SK-N-SH treated with all-trans-retinoic acid at 6 μM for 48 hours (cell line): ENCODE results near the gene STK4.

Experiments used
- ATAC-seq: fragments of 200-7000 bp; cut with Tn5 transposase; 3 replicates; pipeline ENCODE4 v1.9.1; 2020; ENCODE audit warnings: mild to moderate bottlenecking, moderate library complexity
- ARNTL ChIP-seq: fragments of 450-650 bp; formaldehyde crosslinking; IDR thresholded peaks from 2 replicates; pipeline ENCODE4 v1.5.0; 2020; ENCODE audit warnings: low read depth, mild to moderate bottlenecking, moderate library complexity, borderline replicate concordance
- BACH2 ChIP-seq: fragments of 250-450 bp; sonication (Bioruptor Pico); IDR thresholded peaks from 2 replicates; pipeline ENCODE4 v1.9.0; 2021; ENCODE audit warnings: mild to moderate bottlenecking, borderline replicate concordance
- ESRRG ChIP-seq: fragments of 250-450 bp; sonication (Bioruptor Pico); IDR thresholded peaks from 2 replicates; pipeline ENCODE4 v1.6.1; 2021; ENCODE audit warnings: mild to moderate bottlenecking
- GLIS3 ChIP-seq: fragments of 250-450 bp; sonication (Bioruptor Pico); IDR thresholded peaks from 2 replicates; pipeline ENCODE4 v1.5.0; 2020; ENCODE audit warnings: mild to moderate bottlenecking, moderate library complexity
- OSR1 ChIP-seq: fragments of 250-450 bp; sonication (Bioruptor Pico); IDR thresholded peaks from 2 replicates; pipeline ENCODE4 v1.8.0; 2022; ENCODE audit warnings: moderate library complexity, mild to moderate bottlenecking, inconsistent platforms
- PPARA ChIP-seq: fragments of 250-450 bp; sonication (Bioruptor Pico); IDR thresholded peaks from 2 replicates; pipeline ENCODE4 v1.5.0; 2020; ENCODE audit warnings: mild to moderate bottlenecking, borderline replicate concordance
- RARB ChIP-seq: fragments of 250-450 bp; sonication (Bioruptor Pico); IDR thresholded peaks from 2 replicates; pipeline ENCODE4 v1.8.0; 2021; ENCODE audit warnings: mild to moderate bottlenecking, moderate library complexity
- SNAI2 ChIP-seq: fragments of 250-450 bp; sonication (Bioruptor Pico); IDR thresholded peaks from 2 replicates; pipeline ENCODE4 v1.5.0; 2020; ENCODE audit warnings: mild to moderate bottlenecking, moderate library complexity
- TCF4 ChIP-seq: fragments of 250-450 bp; sonication (Bioruptor Pico); IDR thresholded peaks from 2 replicates; pipeline ENCODE4 v1.8.0; 2021; ENCODE audit warnings: mild to moderate bottlenecking, moderate library complexity, borderline replicate concordance
- TOX ChIP-seq: fragments of 250-450 bp; sonication (Bioruptor Pico); IDR thresholded peaks from 2 replicates; pipeline ENCODE4 v1.8.0; 2021; ENCODE audit warnings: mild to moderate bottlenecking, moderate library complexity, borderline replicate concordance
- ZC3H10 ChIP-seq: fragments of 250-450 bp; sonication (Bioruptor Pico); IDR thresholded peaks from 2 replicates; pipeline ENCODE4 v1.5.1; 2021; ENCODE audit warnings: mild to moderate bottlenecking, moderate library complexity
- ZFP3 ChIP-seq: fragments of 250-450 bp; sonication (Bioruptor Pico); IDR thresholded peaks from 2 replicates; pipeline ENCODE4 v1.5.0; 2020; ENCODE audit warnings: mild to moderate bottlenecking, moderate library complexity
- ZFP30 ChIP-seq: fragments of 450-650 bp; formaldehyde crosslinking; IDR thresholded peaks from 2 replicates; pipeline ENCODE4 v1.5.0; 2022; ENCODE audit warnings: mild to moderate bottlenecking, moderate library complexity
- ZNF565 ChIP-seq: fragments of 450-650 bp; formaldehyde crosslinking; conservative IDR thresholded peaks from 2 replicates; pipeline ENCODE4 v1.5.0; 2020; ENCODE audit warnings: low read depth, mild to moderate bottlenecking, moderate library complexity
- ZNF70 ChIP-seq: fragments of 450-650 bp; formaldehyde crosslinking; IDR thresholded peaks from 2 replicates; pipeline ENCODE4 v1.5.0; 2020; ENCODE audit warnings: mild to moderate bottlenecking, moderate library complexity
- ZNF8 ChIP-seq: fragments of 450-650 bp; formaldehyde crosslinking; IDR thresholded peaks from 2 replicates; pipeline ENCODE4 v1.5.0; 2020; ENCODE audit warnings: mild to moderate bottlenecking, moderate library complexity
- TF ChIP-seq, protein P1 (sequence below): fragments of 250-450 bp; sonication (Bioruptor Pico); IDR thresholded peaks from 2 replicates; pipeline ENCODE4 v1.5.1; 2020; ENCODE audit warnings: low read depth, mild to moderate bottlenecking, moderate library complexity
- TF ChIP-seq, protein P2 (sequence below): fragments of 250-450 bp; sonication (Bioruptor Pico); IDR thresholded peaks from 2 replicates; pipeline ENCODE4 v1.8.0; 2020; ENCODE audit warnings: mild to moderate bottlenecking, moderate library complexity, borderline replicate concordance
- TF ChIP-seq, protein P3 (sequence below): fragments of 250-450 bp; sonication (Bioruptor Pico); IDR thresholded peaks from 2 replicates; pipeline ENCODE4 v1.8.0; 2021; ENCODE audit warnings: low read depth, mild to moderate bottlenecking, moderate library complexity, borderline replicate concordance
- TF ChIP-seq, protein P4 (sequence below): fragments of 250-450 bp; sonication (Bioruptor Pico); IDR thresholded peaks from 2 replicates; pipeline ENCODE4 v1.5.1; 2021; ENCODE audit warnings: mild to moderate bottlenecking, moderate library complexity
- TF ChIP-seq, protein P5 (sequence below): fragments of 250-450 bp; sonication (Bioruptor Pico); IDR thresholded peaks from 2 replicates; pipeline ENCODE4 v1.5.0; 2020; ENCODE audit warnings: mild to moderate bottlenecking, moderate library complexity

STK4 gene

DNA sequence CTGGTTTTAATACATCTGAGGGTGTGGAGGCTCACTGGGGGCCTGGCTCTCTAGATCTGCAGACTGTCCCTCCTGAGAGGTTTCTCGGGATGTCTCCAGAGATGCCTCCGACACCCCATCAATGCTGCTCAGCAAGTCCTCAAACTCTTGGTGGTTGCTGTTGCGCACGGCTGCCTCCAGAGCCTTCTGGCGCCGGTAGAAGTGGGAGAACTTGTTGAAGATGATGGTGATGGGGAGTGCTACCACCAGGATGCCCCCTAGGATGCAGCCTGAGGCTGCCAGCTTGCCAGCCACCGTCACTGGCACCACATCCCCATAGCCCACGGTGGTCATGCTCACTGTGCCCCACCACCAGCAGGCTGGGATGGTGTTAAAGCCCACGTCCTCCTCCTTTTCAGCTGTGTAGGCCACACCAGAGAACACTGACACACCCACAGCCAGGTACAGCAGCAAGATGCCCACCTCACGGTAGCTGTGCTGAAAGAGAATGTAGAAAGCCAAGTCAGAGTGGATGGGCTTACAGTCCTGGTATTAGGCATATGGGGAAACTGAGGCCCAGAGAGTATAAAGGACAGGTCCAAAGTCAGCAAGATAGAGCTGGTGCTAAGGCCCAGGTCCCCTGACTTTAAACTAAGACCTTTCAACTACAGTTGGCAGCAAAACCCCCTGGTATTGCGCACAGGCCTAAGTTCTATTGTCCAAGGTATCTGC lies 128.7 kb downstream of the STK4 start:
- peak; percentile 14; the same call in 2 of the 3 replicates for ATAC-seq
- TF ChIP-seq ZFP30: no peak
- no peak for TF ChIP-seq ZNF70
- no peak for TF ChIP-seq PPARA

DNA sequence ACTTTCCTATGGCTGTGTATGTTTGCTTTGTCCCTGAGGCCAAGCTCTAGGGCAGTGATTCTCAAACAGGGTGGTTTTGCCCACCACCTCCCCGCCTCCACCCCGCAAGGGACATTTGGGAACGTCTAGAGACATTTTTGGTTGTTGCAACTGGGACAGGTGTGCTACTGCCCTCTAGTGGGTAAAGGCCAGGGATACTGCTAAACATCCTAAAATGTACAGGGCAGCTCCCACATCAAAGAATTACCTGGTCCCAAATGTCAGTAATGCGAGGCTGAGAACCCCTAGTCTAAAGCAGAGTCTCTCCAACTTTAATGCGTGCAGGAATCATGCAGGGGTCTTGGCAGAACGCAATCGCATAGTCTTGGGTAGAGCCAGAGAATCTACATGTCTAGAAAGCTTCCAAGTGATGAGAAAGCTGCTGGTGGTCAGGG lies 129.5 kb downstream of the STK4 start:
- peak; percentile 86; the same call in 2 of the 3 replicates for ATAC-seq
- TF ChIP-seq SNAI2 (CRISPR knock-in tag) (no peak), ZNF70 (no peak), TCF4 (no peak), ZNF565 (no peak), GLIS3 (CRISPR knock-in tag) (no peak), TOX (CRISPR knock-in tag) (no peak), ZC3H10 (CRISPR knock-in tag) (no peak), BACH2 (CRISPR knock-in tag) (no peak), PPARA (no peak), ZNF8 (no peak), RARB (CRISPR knock-in tag) (no peak), ARNTL (CRISPR knock-in tag) (no peak), OSR1 (CRISPR knock-in tag) (no peak), ZFP3 (CRISPR knock-in tag) (no peak)
- TF ChIP-seq, protein P1, sequence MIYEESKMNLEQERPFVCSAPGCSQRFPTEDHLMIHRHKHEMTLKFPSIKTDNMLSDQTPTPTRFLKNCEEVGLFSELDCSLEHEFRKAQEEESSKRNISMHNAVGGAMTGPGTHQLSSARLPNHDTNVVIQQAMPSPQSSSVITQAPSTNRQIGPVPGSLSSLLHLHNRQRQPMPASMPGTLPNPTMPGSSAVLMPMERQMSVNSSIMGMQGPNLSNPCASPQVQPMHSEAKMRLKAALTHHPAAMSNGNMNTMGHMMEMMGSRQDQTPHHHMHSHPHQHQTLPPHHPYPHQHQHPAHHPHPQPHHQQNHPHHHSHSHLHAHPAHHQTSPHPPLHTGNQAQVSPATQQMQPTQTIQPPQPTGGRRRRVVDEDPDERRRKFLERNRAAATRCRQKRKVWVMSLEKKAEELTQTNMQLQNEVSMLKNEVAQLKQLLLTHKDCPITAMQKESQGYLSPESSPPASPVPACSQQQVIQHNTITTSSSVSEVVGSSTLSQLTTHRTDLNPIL: no peak
- TF ChIP-seq, protein P2, sequence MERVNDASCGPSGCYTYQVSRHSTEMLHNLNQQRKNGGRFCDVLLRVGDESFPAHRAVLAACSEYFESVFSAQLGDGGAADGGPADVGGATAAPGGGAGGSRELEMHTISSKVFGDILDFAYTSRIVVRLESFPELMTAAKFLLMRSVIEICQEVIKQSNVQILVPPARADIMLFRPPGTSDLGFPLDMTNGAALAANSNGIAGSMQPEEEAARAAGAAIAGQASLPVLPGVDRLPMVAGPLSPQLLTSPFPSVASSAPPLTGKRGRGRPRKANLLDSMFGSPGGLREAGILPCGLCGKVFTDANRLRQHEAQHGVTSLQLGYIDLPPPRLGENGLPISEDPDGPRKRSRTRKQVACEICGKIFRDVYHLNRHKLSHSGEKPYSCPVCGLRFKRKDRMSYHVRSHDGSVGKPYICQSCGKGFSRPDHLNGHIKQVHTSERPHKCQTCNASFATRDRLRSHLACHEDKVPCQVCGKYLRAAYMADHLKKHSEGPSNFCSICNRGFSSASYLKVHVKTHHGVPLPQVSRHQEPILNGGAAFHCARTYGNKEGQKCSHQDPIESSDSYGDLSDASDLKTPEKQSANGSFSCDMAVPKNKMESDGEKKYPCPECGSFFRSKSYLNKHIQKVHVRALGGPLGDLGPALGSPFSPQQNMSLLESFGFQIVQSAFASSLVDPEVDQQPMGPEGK (CRISPR knock-in tag): no peak
- TF ChIP-seq, protein P3, sequence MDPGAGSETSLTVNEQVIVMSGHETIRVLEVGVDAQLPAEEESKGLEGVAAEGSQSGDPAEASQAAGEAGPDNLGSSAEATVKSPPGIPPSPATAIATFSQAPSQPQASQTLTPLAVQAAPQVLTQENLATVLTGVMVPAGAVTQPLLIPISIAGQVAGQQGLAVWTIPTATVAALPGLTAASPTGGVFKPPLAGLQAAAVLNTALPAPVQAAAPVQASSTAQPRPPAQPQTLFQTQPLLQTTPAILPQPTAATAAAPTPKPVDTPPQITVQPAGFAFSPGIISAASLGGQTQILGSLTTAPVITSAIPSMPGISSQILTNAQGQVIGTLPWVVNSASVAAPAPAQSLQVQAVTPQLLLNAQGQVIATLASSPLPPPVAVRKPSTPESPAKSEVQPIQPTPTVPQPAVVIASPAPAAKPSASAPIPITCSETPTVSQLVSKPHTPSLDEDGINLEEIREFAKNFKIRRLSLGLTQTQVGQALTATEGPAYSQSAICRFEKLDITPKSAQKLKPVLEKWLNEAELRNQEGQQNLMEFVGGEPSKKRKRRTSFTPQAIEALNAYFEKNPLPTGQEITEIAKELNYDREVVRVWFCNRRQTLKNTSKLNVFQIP (CRISPR knock-in tag): no peak
- TF ChIP-seq, protein P4, sequence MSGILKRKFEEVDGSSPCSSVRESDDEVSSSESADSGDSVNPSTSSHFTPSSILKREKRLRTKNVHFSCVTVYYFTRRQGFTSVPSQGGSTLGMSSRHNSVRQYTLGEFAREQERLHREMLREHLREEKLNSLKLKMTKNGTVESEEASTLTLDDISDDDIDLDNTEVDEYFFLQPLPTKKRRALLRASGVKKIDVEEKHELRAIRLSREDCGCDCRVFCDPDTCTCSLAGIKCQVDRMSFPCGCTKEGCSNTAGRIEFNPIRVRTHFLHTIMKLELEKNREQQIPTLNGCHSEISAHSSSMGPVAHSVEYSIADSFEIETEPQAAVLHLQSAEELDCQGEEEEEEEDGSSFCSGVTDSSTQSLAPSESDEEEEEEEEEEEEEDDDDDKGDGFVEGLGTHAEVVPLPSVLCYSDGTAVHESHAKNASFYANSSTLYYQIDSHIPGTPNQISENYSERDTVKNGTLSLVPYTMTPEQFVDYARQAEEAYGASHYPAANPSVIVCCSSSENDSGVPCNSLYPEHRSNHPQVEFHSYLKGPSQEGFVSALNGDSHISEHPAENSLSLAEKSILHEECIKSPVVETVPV: no peak
- TF ChIP-seq, protein P5, sequence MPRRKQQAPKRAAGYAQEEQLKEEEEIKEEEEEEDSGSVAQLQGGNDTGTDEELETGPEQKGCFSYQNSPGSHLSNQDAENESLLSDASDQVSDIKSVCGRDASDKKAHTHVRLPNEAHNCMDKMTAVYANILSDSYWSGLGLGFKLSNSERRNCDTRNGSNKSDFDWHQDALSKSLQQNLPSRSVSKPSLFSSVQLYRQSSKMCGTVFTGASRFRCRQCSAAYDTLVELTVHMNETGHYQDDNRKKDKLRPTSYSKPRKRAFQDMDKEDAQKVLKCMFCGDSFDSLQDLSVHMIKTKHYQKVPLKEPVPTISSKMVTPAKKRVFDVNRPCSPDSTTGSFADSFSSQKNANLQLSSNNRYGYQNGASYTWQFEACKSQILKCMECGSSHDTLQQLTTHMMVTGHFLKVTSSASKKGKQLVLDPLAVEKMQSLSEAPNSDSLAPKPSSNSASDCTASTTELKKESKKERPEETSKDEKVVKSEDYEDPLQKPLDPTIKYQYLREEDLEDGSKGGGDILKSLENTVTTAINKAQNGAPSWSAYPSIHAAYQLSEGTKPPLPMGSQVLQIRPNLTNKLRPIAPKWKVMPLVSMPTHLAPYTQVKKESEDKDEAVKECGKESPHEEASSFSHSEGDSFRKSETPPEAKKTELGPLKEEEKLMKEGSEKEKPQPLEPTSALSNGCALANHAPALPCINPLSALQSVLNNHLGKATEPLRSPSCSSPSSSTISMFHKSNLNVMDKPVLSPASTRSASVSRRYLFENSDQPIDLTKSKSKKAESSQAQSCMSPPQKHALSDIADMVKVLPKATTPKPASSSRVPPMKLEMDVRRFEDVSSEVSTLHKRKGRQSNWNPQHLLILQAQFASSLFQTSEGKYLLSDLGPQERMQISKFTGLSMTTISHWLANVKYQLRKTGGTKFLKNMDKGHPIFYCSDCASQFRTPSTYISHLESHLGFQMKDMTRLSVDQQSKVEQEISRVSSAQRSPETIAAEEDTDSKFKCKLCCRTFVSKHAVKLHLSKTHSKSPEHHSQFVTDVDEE: no peak

DNA sequence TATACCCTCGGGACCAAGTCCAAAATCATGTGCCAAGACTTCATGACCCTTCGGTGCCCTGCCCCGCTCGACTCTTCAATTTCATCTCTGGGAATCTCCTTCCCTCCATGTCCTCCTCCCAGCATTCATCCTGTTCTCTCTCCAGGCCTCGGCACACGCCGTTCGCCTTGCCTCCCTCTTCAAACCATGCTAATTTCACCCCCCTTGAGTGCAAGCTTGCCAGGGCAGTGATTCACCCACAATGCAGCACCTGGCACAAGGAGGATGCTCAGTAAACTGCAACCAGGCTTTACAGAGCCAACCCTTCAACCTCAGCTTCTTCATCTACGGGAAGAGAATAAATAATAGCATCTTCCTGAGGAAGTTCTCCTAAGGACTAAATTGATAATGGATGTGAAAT lies 130.5 kb downstream of the STK4 start:
- ATAC-seq: no peak; the same call in 2 of the 3 replicates
- TF ChIP-seq, protein P1: no peak
- no peak for TF ChIP-seq ESRRG (CRISPR knock-in tag)
- TF ChIP-seq, all 23 proteins: peak for 0
